ENCODE measurements around the gene DEPP1.
A peak's percentile ranks its signal among the peaks of the same experiment; 100 is the strongest.

The DEPP1 gene

GRCh38 chr10:45000752-45001380 is 22.3 kb upstream of the DEPP1 start, which contains the start of gene ZNF22:
ZNF22 (plus strand) TSS chr10:45000923; CDS start chr10:45003369, 2,446 bp downstream.
- Histone ChIP-seq H3K4me3 (ENCODE audit: low read length) (peak within 1 kb of the TSS; percentile 68), H3K9me3 (replicated peaks; ENCODE audit: low read length) (no peaks in the 10 kb centered on the region), H3K27me3 (ENCODE audit: control insufficient read depth, insufficient read depth, low read length) (no peaks in the 10 kb centered on the region), H3K36me3 (ENCODE audit: insufficient read depth, low read length) (peaks cover 11% of the 10 kb centered on the region), H3K9ac (ENCODE audit: low read depth, low read length) (peak within 1 kb of the TSS; percentile 85), H3K4me2 (ENCODE audit: low read length) (peak within 1 kb of the TSS; percentile 86), H3K4me1 (ENCODE audit: control insufficient read depth, insufficient read depth, low read length) (peaks cover 43% of the 10 kb centered on the region)

GRCh38 chr10:45000138-45000751 is 21.6 kb upstream of the DEPP1 start:
- Histone ChIP-seq H3K9ac (ENCODE audit: low read depth, low read length) (peak overlapping the region; percentile 85), H3K27me3 (ENCODE audit: control insufficient read depth, insufficient read depth, low read length) (no peaks in the 10 kb centered on the region), H3K4me1 (ENCODE audit: control insufficient read depth, insufficient read depth, low read length) (peaks cover 49% of the 10 kb centered on the region), H3K4me2 (ENCODE audit: low read length) (peak overlapping the region; percentile 86), H3K4me3 (ENCODE audit: low read length) (peak overlapping the region; percentile 68), H3K9me3 (replicated peaks; ENCODE audit: low read length) (no peaks in the 10 kb centered on the region), H3K36me3 (ENCODE audit: insufficient read depth, low read length) (peaks cover 11% of the 10 kb centered on the region)

GRCh38 chr10:44998146-44998631 is 19.6 kb upstream of the DEPP1 start:
- H3K4me2 ChIP-seq (ENCODE audit: low read length), result no peak overlapping the region
- H3K9ac ChIP-seq (ENCODE audit: low read depth, low read length), result no peak overlapping the region
- H3K27me3 ChIP-seq (ENCODE audit: control insufficient read depth, insufficient read depth, low read length), result no peaks in the 10 kb centered on the region
- no peaks in the 10 kb centered on the region for H3K9me3 ChIP-seq (replicated peaks; ENCODE audit: low read length)
- no peaks in the 10 kb centered on the region for H3K36me3 ChIP-seq (ENCODE audit: insufficient read depth, low read length)
- H3K4me1 ChIP-seq (ENCODE audit: control insufficient read depth, insufficient read depth, low read length), result peaks cover 65% of the 10 kb centered on the region
- H3K4me3 ChIP-seq (ENCODE audit: low read length), result no peak overlapping the region

- Histone ChIP-seq H3K9ac (ENCODE audit: low read depth, low read length) (no peak overlapping the region), H3K27me3 (ENCODE audit: control insufficient read depth, insufficient read depth, low read length) (no peaks in the 10 kb centered on the region), H3K4me1 (ENCODE audit: control insufficient read depth, insufficient read depth, low read length) (peaks cover 61% of the 10 kb centered on the region), H3K36me3 (ENCODE audit: insufficient read depth, low read length) (peaks cover under 1% of the 10 kb centered on the region), H3K9me3 (replicated peaks; ENCODE audit: low read length) (no peaks in the 10 kb centered on the region), H3K4me2 (ENCODE audit: low read length) (no peak overlapping the region), H3K4me3 (ENCODE audit: low read length) (no peak overlapping the region)
Measured at GRCh38 chr10:44997105-44997748, 18.6 kb upstream of the DEPP1 start.

DNA sequence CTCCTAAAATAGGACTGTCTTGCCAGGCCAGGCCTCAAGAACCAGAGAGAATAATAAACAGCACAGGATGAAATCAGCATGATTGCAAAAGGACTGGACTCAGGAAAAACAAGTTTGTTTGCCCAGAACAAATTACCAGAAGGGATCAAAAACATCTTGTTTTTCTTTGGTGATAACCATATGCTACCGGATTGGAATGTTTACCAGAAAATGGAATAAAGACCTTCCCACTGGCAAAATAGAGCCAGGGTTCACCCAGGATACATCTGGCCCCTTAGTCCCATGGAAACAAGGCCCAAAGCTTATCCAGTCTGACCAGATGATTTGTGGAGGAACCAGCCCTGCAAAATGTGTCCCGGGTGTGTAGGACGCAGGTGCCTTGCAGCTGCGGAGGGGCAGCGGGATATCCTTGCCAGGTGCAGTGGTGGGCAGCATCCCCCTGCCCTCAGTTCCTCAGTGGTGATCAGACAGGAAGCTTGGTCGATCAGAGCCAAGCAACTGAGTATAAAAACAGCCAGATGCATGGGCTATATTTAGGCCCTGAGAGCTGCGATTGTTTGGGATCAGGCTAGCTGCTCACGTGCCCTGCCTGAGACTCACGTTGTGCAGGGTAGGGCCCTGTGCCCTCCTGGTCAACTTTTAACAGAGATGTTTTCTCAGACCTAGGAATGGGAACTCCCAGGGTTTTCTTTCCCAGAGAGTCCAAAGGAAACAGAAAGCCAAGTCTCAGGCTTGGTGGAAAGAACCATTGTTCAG is 17.5 kb upstream of the DEPP1 start:
- Histone ChIP-seq H3K9ac (ENCODE audit: low read depth, low read length) (peak overlapping the region; percentile 43), H3K4me2 (ENCODE audit: low read length) (no peak overlapping the region), H3K4me1 (ENCODE audit: control insufficient read depth, insufficient read depth, low read length) (peaks cover 52% of the 10 kb centered on the region), H3K9me3 (replicated peaks; ENCODE audit: low read length) (no peaks in the 10 kb centered on the region), H3K27me3 (ENCODE audit: control insufficient read depth, insufficient read depth, low read length) (no peaks in the 10 kb centered on the region), H3K4me3 (ENCODE audit: low read length) (no peak overlapping the region), H3K36me3 (ENCODE audit: insufficient read depth, low read length) (peaks cover 5% of the 10 kb centered on the region)

DNA sequence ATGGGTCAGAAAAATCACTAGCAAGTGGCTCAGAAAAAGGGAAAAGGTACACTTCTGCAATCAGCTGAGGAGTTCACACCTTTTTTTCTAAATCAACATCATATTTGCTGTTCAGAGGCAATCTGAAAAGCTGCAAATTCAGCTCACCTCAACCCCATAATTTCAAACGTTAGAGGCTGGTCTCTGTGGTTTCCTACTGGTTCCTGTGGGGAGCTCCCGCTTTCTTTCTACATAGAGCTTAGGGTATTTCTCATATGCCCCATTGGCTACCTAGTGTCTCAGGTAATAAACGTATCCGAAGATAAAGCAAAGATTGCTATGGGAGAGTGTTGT is 16.9 kb upstream of the DEPP1 start:
- Histone ChIP-seq H3K27me3 (ENCODE audit: control insufficient read depth, insufficient read depth, low read length) (no peaks in the 10 kb centered on the region), H3K9ac (ENCODE audit: low read depth, low read length) (peak overlapping the region; percentile 43), H3K36me3 (ENCODE audit: insufficient read depth, low read length) (peaks cover 5% of the 10 kb centered on the region), H3K4me2 (ENCODE audit: low read length) (no peak overlapping the region), H3K4me3 (ENCODE audit: low read length) (no peak overlapping the region), H3K4me1 (ENCODE audit: control insufficient read depth, insufficient read depth, low read length) (peaks cover 49% of the 10 kb centered on the region), H3K9me3 (replicated peaks; ENCODE audit: low read length) (no peaks in the 10 kb centered on the region)

GRCh38 chr10:44994752-44995530 is 16.3 kb upstream of the DEPP1 start:
- Histone ChIP-seq H3K4me1 (ENCODE audit: control insufficient read depth, insufficient read depth, low read length) (peaks cover 43% of the 10 kb centered on the region), H3K4me3 (ENCODE audit: low read length) (no peak overlapping the region), H3K4me2 (ENCODE audit: low read length) (no peak overlapping the region), H3K9me3 (replicated peaks; ENCODE audit: low read length) (no peaks in the 10 kb centered on the region), H3K27me3 (ENCODE audit: control insufficient read depth, insufficient read depth, low read length) (no peaks in the 10 kb centered on the region), H3K9ac (ENCODE audit: low read depth, low read length) (no peak overlapping the region), H3K36me3 (ENCODE audit: insufficient read depth, low read length) (peaks cover 5% of the 10 kb centered on the region)

DNA sequence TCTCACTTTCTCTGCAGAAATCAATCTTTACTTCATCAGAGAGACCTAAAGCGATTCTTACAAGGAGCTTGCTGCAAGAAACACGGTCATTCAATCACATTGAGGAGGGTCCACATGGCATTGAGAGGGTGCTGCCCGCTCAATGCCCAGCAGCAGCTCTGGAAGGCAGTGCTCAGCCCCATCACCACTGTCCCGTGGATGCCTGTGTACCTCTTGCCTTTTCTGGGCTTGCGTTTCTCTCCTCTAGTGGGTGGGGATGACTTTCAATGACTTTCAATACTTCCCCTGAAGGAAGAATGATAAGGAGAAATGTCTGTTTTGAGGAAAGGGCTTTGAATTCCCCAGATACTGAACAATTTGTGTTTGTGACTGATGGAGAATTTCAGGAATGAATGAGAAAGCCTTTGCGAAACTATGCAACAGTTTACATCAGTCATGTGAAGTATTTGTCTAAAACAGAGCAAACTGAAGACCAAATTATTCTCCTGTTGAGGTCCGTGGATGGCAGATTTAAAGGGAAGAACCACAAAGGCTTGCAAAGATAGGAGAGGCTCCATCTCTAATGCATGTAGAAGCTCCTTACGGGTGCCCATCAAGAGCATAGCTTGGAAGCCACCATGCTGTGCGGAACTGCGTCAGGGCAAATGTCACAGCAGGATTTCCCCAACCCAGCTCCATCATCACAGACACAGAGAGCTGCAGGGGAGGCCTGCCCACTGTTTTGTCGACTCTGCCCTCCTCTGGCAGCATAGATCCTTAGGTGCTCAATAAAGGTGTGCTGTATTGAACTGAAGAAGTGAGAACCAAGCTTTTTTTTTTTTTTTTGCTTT is 15.5 kb upstream of the DEPP1 start:
- H3K4me3 ChIP-seq (ENCODE audit: low read length), result no peak overlapping the region
- H3K36me3 ChIP-seq (ENCODE audit: insufficient read depth, low read length), result peaks cover 5% of the 10 kb centered on the region
- no peaks in the 10 kb centered on the region for H3K9me3 ChIP-seq (replicated peaks; ENCODE audit: low read length)
- no peaks in the 10 kb centered on the region for H3K27me3 ChIP-seq (ENCODE audit: control insufficient read depth, insufficient read depth, low read length)
- no peak overlapping the region for H3K9ac ChIP-seq (ENCODE audit: low read depth, low read length)
- no peak overlapping the region for H3K4me2 ChIP-seq (ENCODE audit: low read length)
- peaks cover 40% of the 10 kb centered on the region for H3K4me1 ChIP-seq (ENCODE audit: control insufficient read depth, insufficient read depth, low read length)

GRCh38 chr10:44993226-44993921 is 14.8 kb upstream of the DEPP1 start:
- H3K4me1 ChIP-seq (ENCODE audit: control insufficient read depth, insufficient read depth, low read length), result peaks cover 36% of the 10 kb centered on the region
- H3K27me3 ChIP-seq (ENCODE audit: control insufficient read depth, insufficient read depth, low read length), result no peaks in the 10 kb centered on the region
- peaks cover 5% of the 10 kb centered on the region for H3K36me3 ChIP-seq (ENCODE audit: insufficient read depth, low read length)
- no peak overlapping the region for H3K4me3 ChIP-seq (ENCODE audit: low read length)
- no peaks in the 10 kb centered on the region for H3K9me3 ChIP-seq (replicated peaks; ENCODE audit: low read length)
- no peak overlapping the region for H3K4me2 ChIP-seq (ENCODE audit: low read length)
- no peak overlapping the region for H3K9ac ChIP-seq (ENCODE audit: low read depth, low read length)

DNA sequence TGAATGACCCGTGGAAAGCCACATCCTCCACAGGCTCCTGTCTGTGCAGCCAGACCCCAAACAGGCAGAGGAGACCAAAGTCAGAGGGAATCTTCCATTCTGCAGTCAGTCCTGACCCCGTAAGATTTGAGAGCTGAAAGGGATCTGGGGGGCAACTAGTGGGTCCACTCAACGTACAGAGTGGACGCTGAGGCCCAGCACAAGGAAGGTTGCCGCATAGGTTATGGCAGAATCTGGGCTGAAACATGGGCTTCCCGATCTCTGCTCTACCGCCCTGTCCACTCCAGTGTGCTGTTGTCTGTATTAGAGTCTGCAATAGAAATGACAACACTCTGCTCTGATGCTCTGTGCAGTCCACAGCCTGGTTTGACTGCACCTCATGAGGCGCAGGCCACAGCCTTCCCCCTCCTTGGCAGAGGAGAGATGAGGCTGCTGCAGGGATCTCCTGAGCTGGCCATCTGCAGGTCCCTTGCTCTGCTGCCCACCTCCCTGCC is 14.2 kb upstream of the DEPP1 start:
- Histone ChIP-seq H3K4me3 (ENCODE audit: low read length) (no peak overlapping the region), H3K27me3 (ENCODE audit: control insufficient read depth, insufficient read depth, low read length) (no peaks in the 10 kb centered on the region), H3K4me2 (ENCODE audit: low read length) (no peak overlapping the region), H3K9me3 (replicated peaks; ENCODE audit: low read length) (no peaks in the 10 kb centered on the region), H3K4me1 (ENCODE audit: control insufficient read depth, insufficient read depth, low read length) (peaks cover 33% of the 10 kb centered on the region), H3K9ac (ENCODE audit: low read depth, low read length) (no peak overlapping the region), H3K36me3 (ENCODE audit: insufficient read depth, low read length) (peaks cover 5% of the 10 kb centered on the region)

Data from skeletal muscle satellite cell (primary cell).